Small intestine (tissue), 7 donors: Measurements from ENCODE around the gene IFIT1. TPM values are rescaled to one million over a fixed set of nuclear protein-coding genes. Genes with fewer than 3 reads are reported as not detected.
"Not testable (repeated sequence)": the region's sequence is repeated elsewhere in the genome, so short reads cannot be mapped to it uniquely, and the experiment has no call there.

Experiments
- DNase-seq, 2 donors: peaks; one replicate each; pipeline versions ENCODE4 v3.0.0 to v3.0.0-alpha.2; 2013
- FAIRE-seq: peaks from 2 replicates; lab custom pipeline; 2012; peaks lifted over from hg19 to GRCh38; lab: Jason Lieb, UNC
- H3K27ac ChIP-seq, 3 donors: one replicate each; pipeline ENCODE4 v1.5.1; 2013; ENCODE audit warnings: low read length in 2 of 3, mild to moderate bottlenecking in 2 of 3, control low read depth in 1 of 3, inconsistent platforms in 1 of 3, low read depth in 1 of 3, moderate library complexity in 1 of 3
- H3K27me3 ChIP-seq, 3 donors: one replicate each; pipeline ENCODE4 v1.6.1; 2013; ENCODE audit warnings: low read length in 3 of 3, inconsistent platforms in 1 of 3; ENCODE audit not compliant: control insufficient read depth in 3 of 3, insufficient read depth in 3 of 3
- H3K36me3 ChIP-seq, 3 donors: one replicate each; pipeline ENCODE4 v1.6.1; 2013; ENCODE audit warnings: low read length in 3 of 3, inconsistent platforms in 1 of 3, low read depth in 1 of 3, mild to moderate bottlenecking in 1 of 3, moderate library complexity in 1 of 3; ENCODE audit not compliant: control insufficient read depth in 3 of 3, insufficient read depth in 2 of 3
- H3K4me1 ChIP-seq, 3 donors: one replicate each; pipeline ENCODE4 v1.6.1; 2013; ENCODE audit warnings: low read length in 2 of 3, inconsistent platforms in 1 of 3, low read depth in 1 of 3, mild to moderate bottlenecking in 1 of 3, moderate library complexity in 1 of 3; ENCODE audit not compliant: control insufficient read depth in 3 of 3, insufficient read depth in 2 of 3
- H3K4me3 ChIP-seq, 3 donors: one replicate each; pipeline ENCODE4 v1.5.1; 2013; ENCODE audit warnings: low read length in 3 of 3, control low read depth in 1 of 3, inconsistent platforms in 1 of 3, low read depth in 1 of 3, mild to moderate bottlenecking in 1 of 3, moderate library complexity in 1 of 3
- H3K9me3 ChIP-seq, 2 donors: one replicate each; pipeline ENCODE4 v1.6.1; 2013; ENCODE audit warnings: low read depth in 1 of 2, low read length in 1 of 2; ENCODE audit not compliant: control insufficient read depth in 2 of 2, insufficient read depth in 1 of 2
- WGBS, 3 donors: extraction: QIAGEN DNeasy Blood & Tissue Kit; methylation state at CpG; one replicate each; pipeline ENCODE4 v1.1.7; 2013; 5-methylcytosine and 5-hydroxymethylcytosine counted together
- polyA plus RNA-seq, 4 donors: library from polyadenylated mRNA; stranded (reverse) in 3 of 4; unstranded in 1 of 4; fragments of 200-250 nt in 3 of 4; fragments of 120-200 nt in 1 of 4; gene quantifications; one replicate each; pipeline versions ENCODE4 v1.2.1 to v1.2.3, GENCODE V29; 2013
- donor health status: healthy with polysubstance abuse.
- donor health status: control.
- donor health status: control.
- donor health status: Bipolar disorder and iron deficiency.
- donor health status: healthy.

Gene IFIT1
- polyA plus RNA-seq, 4 donors = 1.4 to 7.5 (median 3.1) TPM

DNA sequence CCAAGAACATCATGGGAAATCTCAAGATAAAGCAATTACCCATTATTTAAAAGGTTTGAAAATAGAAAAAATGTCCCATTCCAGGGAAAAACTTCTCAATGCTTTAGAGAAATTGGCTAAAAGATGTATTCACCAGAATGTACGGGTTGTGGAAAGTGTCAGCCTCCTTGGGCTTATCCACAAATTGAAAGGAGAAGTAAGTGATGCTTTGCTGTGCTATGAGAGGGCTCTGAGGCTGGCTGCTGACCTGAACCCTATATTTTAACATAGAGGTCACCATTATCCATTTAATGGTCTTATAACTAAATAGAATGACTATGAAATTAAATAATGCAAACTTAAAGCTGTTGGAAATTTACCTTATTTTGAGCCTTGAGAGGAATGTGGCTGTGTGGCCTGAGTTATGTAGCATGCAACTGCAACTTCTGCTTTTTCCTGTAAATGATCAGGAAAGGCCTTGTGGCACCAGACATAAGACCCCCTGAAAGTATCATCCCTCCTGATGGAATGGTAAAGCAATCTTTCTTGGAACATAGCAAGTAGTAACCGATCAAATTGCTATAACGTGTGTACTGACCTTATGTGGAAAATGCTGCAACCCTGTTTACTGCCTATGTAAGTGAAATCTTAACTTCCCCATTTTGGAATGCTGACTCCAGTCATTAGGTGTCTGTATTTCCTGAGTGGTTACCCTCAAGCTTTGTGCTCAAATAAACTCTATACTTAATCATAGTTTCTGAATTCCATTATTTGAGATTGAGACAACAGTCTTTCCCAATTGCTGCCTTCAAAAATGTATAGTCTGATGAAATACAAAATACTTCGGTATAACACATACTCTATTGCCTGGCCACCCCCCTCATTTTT lies 7.7 kb upstream of the IFIT1 start:
- no peak for DNase-seq
- H3K4me3 ChIP-seq = no peak overlapping the region
- FAIRE-seq = no peak
- no peaks in the 10 kb centered on the region for H3K36me3 ChIP-seq
- no peaks in the 10 kb centered on the region for H3K9me3 ChIP-seq
- H3K27ac ChIP-seq = no peak overlapping the region
- 78 to 87% (median 86%) methylated on average over 4 of the region's 4 CpGs for WGBS, 3 donors
- no peaks in the 10 kb centered on the region for H3K27me3 ChIP-seq
- no peaks in the 10 kb centered on the region for H3K4me1 ChIP-seq

DNA sequence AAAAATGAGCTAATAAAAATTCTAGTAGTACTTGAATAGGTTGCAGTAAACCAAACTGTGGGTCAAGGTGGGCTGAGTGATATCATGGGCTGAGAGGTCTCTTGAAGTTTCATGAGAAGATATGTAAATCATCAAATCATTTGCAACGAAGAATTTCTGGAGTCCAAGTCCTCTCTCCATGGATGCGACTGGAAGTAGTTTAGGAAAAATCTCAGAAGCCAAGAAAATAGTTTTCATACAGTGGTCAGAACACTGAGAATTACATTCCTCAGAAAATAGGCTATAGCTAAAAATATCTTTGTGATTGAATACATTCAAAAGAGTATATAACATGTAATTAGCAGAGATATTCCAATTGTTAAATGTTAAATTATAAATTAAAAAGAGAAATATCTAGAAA lies 3.6 kb upstream of the IFIT1 start:
- DNase-seq = no peak
- FAIRE-seq = no peak
- Histone ChIP-seq H3K27me3 (no peaks in the 10 kb centered on the region), H3K4me3 (no peak overlapping the region), H3K9me3 (no peaks in the 10 kb centered on the region), H3K27ac (no peak overlapping the region), H3K36me3 (no peaks in the 10 kb centered on the region), H3K4me1 (peaks cover 0 to 8% (median 0%) of the 10 kb centered on the region in 3 donors)
- 73 to 86% (median 84%) methylated on average over 2 of the region's 2 CpGs for WGBS, 3 donors

DNA sequence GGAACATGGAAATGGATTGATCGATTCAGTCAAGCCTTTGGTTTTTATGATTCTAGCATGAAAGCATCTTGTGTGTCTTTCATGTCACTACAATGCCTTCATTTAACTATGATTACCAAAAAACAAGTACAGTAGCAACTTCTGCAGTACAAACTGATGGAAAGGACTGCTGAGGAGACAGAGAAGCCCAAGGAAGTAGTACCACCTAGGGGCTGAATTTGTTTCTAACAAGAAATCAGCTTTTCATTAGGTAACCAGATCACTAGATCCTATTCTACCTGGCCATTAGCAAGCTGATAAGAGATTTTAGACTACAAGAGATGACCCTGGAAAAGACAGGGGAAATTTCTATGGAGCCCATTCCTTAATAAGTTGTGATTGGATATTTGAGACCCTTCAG lies 3.2 kb upstream of the IFIT1 start:
- 81 to 91% (median 82%) methylated on average over 1 of the region's 1 CpG for WGBS, 3 donors
- FAIRE-seq (no peak), DNase-seq (no peak)
- Histone ChIP-seq H3K4me3 (no peak overlapping the region), H3K9me3 (no peaks in the 10 kb centered on the region), H3K4me1 (peaks cover 0 to 8% (median 0%) of the 10 kb centered on the region in 3 donors), H3K27me3 (no peaks in the 10 kb centered on the region), H3K36me3 (no peaks in the 10 kb centered on the region), H3K27ac (no peak overlapping the region)

DNA sequence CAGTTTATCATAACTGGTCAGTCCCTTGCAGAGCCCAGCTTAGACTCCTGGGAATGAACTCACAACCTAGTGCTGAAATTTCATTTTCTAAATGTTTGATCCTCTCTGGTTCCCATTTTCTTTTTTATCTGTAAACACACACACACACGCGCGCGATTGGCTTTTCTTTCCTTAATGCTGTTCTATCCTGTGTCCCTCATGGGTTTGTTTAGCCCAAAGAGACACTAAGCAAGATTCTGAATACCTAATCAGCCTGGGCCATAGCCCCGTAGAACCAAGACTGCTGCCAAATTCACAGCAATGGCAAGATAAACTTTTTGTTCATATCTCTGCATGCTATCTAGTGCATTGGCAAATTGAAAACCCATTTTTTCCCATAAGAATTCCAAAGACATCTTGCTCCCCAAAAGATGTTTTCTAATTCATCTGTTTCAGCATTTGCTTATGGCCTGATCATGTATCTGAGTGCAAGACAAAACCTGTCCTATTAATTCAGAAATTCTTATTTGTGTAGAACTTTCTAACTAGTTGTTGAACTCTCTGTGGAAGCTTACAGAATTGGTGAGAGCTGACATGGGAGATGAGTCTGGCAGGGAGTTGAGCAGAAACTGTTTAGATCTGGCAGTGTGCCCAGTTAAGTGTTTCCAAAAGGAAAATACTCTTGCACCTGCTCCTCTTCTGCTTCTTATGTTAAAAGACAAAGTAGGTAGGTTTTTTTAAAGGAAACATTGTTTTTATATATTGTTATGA lies 1.8 kb upstream of the IFIT1 start:
- DNase-seq = no peak
- 79 to 88% (median 87%) methylated on average over 5 of the region's 5 CpGs for WGBS, 3 donors
- Histone ChIP-seq H3K4me3 (no peak overlapping the region), H3K27ac (no peak overlapping the region), H3K9me3 (no peaks in the 10 kb centered on the region), H3K4me1 (peaks cover 0 to 8% (median 0%) of the 10 kb centered on the region in 3 donors), H3K27me3 (no peaks in the 10 kb centered on the region), H3K36me3 (no peaks in the 10 kb centered on the region)
- FAIRE-seq = no peak

DNA sequence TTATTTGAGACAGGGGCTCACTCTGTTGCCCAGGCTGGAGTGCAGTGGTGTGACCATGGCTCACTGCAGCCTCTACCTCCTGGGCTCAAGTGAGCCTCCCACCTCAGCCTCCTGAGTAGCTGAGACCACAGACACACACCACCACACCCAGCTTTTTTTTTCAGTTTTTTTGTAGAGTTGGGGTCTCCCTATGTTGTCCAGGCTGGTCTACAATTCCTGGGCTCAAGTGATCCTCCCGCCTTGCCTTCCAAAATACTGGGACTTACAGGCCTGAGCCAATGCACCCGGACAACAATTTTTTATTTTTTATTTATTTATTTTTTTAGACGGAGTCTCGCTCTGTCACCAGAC lies 1.2 kb upstream of the IFIT1 start:
- 91 to 96% (median 93%) methylated on average over 4 of the region's 4 CpGs for WGBS, 3 donors
- H3K36me3 ChIP-seq, H3K4me3 ChIP-seq, H3K4me1 ChIP-seq, H3K27me3 ChIP-seq, H3K9me3 ChIP-seq, DNase-seq, H3K27ac ChIP-seq, FAIRE-seq: not testable (repeated sequence)

DNA sequence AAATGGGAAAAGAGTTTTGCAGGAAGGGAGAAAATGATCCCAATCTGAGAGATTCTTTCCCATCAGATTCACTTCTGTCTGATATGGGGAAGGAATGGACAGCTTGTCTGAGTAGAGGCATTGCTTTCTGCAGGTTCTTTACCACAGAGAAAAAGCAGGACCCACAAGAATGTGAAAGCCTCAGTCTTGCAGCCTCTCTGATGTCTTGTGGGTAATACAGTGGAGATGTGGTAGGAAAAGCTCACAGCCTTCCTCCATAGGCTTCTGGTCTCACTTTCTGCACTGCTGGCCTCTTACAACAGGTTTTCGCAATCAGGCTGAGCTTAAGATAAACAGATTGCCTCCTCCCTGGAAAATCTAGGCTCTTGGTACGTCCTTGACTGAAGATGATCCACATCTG lies 551 bp downstream of the IFIT1 start:
- Histone ChIP-seq H3K27ac (peak overlapping the region in 2 of 3 donors; percentile 71 to 73), H3K4me3 (peak overlapping the region in 2 of 3 donors; percentile 46 to 55), H3K36me3 (no peaks in the 10 kb centered on the region), H3K27me3 (no peaks in the 10 kb centered on the region), H3K9me3 (no peaks in the 10 kb centered on the region), H3K4me1 (peaks cover 0 to 8% (median 0%) of the 10 kb centered on the region in 3 donors)
- FAIRE-seq = no peak
- peak in 1 of 2 donors; percentile 49 for DNase-seq
- 27 to 65% (median 45%) methylated on average over 2 of the region's 2 CpGs for WGBS, 3 donors

DNA sequence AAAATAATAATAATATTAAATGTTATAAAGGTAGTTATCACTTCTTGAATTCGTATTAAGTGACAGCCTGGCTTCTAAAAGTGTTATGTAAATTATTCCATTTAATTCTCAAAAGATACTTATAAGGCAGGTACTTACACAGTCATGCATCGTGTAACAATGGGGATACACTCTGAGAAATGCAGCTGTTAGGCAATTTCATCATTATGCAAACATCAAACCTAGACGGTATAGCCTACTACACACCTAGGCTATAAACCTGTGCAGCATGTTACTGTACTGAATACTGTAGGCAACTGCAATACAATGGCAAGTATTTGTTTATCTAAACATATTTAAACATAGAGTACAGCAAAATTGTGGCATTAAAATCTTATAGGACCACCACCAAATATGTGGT lies 1.5 kb downstream of the IFIT1 start:
- 33 to 44% (median 40%) methylated on average over 3 of the region's 3 CpGs for WGBS, 3 donors
- no peak for FAIRE-seq

DNA sequence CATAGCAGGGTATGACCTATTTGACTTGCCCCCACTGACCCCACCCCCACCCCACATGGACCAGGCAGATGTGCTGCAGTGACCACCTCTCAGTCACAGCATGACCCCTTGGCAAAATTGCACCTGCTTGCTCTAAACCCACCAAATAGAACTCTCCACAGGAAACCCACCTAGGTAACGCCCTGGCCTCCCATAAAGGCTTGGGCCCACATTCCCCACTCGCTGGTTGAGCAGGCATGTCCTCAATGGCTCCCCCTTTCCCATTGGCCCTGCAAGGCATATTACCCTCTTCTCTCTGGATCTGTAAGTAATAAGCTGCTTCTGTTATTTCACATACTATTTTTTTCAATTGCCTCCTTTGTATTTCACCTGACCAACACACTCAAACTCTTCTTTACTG lies 2.7 kb downstream of the IFIT1 start:
- peaks cover 0 to 8% (median 0%) of the 10 kb centered on the region in 3 donors for H3K4me1 ChIP-seq
- no peak overlapping the region for H3K27ac ChIP-seq
- H3K36me3 ChIP-seq = no peaks in the 10 kb centered on the region
- WGBS, 3 donors = 92 to 96% (median 95%) methylated on average over 2 of the region's 2 CpGs
- DNase-seq = no peak
- no peaks in the 10 kb centered on the region for H3K9me3 ChIP-seq
- FAIRE-seq = no peak
- no peaks in the 10 kb centered on the region for H3K27me3 ChIP-seq
- H3K4me3 ChIP-seq = no peak overlapping the region

More for the DNA sequence above, 1.5 kb downstream of the IFIT1 start:
- Histone ChIP-seq H3K27me3 (no peaks in the 10 kb centered on the region), H3K27ac (no peak overlapping the region), H3K4me1 (peaks cover 0 to 8% (median 0%) of the 10 kb centered on the region in 3 donors), H3K36me3 (no peaks in the 10 kb centered on the region), H3K4me3 (no peak overlapping the region), H3K9me3 (no peaks in the 10 kb centered on the region)
- no peak for DNase-seq
